Type B pancreatic cell (in vitro differentiated cells): ENCODE results near the gene COCH. TPM values are rescaled to one million over a fixed set of nuclear protein-coding genes. Genes with fewer than 3 reads are reported as not detected.

Experiments used
- DNase-seq: peaks from one replicate; pipeline ENCODE4 v3.0.0; 2021; ENCODE audit warnings: mixed read lengths; ENCODE audit not compliant: unreplicated experiment; ENCODE audit errors: extremely low spot score
- H3K27ac Mint-ChIP-seq: 2 replicates; pipeline ENCODE4 v1.8.0; 2021; ENCODE audit warnings: mild to moderate bottlenecking, mixed read lengths
- H3K27me3 Mint-ChIP-seq: 2 replicates; pipeline ENCODE4 v1.8.0; 2021; ENCODE audit warnings: mixed read lengths
- H3K36me3 Mint-ChIP-seq: 2 replicates; pipeline ENCODE4 v1.8.0; 2021; ENCODE audit warnings: mixed read lengths
- H3K4me1 Mint-ChIP-seq: one replicate; pipeline ENCODE4 v1.8.0; 2021; ENCODE audit warnings: mixed read lengths; ENCODE audit not compliant: unreplicated experiment
- H3K4me3 Mint-ChIP-seq: 2 replicates; pipeline ENCODE4 v1.8.0; 2021; ENCODE audit warnings: mild to moderate bottlenecking, mixed read lengths
- H3K9me3 Mint-ChIP-seq: 2 replicates; pipeline ENCODE4 v1.8.0; 2021; ENCODE audit warnings: mixed read lengths
- total RNA-seq: library from RNA; stranded (reverse); gene quantifications from 2 replicates; pipeline ENCODE4 v1.2.1, GENCODE V29; 2021; ENCODE audit warnings: low replicate concordance
- TF ChIP-seq, protein P1 (sequence below): fragments of 200-600 bp; sonication (generic); conservative IDR thresholded peaks from 2 replicates; pipeline ENCODE4 v1.5.0; 2021; ENCODE audit warnings: antibody characterized with exemption, mild to moderate bottlenecking

Gene COCH
- total RNA-seq, 1 donor from 2014 or later: 5.9 TPM

DNA sequence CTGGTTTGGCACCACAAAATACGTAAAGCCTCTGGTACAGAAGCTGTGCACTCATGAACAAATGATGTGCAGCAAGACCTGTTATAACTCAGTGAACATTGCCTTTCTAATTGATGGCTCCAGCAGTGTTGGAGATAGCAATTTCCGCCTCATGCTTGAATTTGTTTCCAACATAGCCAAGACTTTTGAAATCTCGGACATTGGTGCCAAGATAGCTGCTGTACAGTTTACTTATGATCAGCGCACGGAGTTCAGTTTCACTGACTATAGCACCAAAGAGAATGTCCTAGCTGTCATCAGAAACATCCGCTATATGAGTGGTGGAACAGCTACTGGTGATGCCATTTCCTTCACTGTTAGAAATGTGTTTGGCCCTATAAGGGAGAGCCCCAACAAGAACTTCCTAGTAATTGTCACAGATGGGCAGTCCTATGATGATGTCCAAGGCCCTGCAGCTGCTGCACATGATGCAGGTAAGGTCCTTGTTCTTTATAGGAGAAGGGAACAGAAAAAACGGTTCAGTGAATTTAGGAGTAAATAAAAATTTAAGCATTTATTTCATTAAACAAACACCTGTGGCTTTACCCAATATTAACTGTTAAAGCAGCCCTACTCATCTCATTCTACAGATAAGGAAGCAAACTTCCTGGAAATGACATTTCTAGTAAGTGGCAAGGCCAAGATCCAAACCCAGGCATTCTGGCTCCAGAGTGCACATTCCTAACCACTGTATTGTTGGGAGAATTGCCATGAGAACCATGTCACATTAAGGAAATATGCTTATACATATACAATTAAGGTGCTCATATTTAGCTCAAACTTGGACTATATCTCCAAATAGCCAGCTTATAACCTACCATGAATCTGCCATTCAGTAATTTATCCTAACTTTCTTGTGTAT is 11.7 kb downstream of the COCH start:
- Mint-ChIP-seq H3K36me3 (peaks cover 9% of the 10 kb centered on the region), H3K4me1 (no peaks in the 10 kb centered on the region), H3K4me3 (no peak overlapping the region), H3K27me3 (no peaks in the 10 kb centered on the region), H3K9me3 (no peaks in the 10 kb centered on the region), H3K27ac (no peak overlapping the region)
- DNase-seq: no peak
- TF ChIP-seq, protein P1, sequence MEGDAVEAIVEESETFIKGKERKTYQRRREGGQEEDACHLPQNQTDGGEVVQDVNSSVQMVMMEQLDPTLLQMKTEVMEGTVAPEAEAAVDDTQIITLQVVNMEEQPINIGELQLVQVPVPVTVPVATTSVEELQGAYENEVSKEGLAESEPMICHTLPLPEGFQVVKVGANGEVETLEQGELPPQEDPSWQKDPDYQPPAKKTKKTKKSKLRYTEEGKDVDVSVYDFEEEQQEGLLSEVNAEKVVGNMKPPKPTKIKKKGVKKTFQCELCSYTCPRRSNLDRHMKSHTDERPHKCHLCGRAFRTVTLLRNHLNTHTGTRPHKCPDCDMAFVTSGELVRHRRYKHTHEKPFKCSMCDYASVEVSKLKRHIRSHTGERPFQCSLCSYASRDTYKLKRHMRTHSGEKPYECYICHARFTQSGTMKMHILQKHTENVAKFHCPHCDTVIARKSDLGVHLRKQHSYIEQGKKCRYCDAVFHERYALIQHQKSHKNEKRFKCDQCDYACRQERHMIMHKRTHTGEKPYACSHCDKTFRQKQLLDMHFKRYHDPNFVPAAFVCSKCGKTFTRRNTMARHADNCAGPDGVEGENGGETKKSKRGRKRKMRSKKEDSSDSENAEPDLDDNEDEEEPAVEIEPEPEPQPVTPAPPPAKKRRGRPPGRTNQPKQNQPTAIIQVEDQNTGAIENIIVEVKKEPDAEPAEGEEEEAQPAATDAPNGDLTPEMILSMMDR: no peak

DNA sequence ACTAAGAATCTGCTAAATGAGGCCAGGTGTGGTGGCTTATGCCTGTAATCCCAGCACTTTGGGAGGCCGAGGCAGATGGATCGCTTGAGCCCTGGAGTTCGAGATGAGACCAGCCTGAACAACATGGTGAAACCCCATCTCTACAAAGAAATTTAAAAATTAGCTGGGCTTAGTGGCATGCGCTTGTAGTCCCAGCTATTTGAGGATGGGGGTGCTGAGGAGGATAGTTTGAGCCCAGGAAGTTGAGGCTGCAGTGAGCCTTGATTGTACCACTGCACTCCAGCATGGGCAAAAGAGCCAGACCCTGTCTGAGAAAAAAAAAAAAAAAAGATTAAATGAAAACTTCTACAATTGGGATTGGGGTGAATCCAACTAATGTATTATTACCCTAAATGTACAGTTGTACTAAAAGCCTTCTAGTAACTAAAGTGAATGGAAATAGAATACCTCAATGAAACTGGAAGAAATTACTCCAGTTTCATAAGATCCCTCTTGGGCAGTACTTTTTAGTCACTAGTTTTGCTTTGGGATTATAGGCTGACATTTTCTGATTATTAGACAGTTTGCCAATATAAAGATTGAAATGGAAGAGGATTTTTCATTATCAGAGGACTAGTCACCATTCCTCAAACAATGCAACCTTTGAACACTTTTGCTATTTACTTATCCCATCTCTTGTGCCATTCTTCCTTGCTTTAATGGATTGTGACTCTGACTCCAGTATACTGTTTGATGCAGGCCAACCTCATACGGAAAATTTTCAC is 14.3 kb downstream of the COCH start:
- TF ChIP-seq, protein P1: no peak
- Mint-ChIP-seq H3K9me3 (no peaks in the 10 kb centered on the region), H3K27ac (no peak overlapping the region)

DNA sequence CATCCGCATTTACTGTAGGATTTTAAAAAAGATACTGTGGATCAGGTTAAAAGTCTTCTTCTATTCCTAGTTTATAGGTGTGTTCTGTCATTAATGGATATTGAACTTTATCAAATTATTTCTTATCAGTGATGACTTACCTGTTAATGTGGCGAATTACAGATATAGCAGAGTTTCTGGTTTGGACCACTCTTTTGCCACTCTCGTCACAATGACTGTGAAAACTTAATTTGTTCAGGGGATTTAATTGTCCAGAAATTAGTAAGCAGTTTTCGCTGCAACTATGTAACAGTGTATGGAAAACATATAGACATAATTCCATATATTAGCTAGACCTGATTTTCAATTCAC is 14.9 kb downstream of the COCH start:
- H3K27ac Mint-ChIP-seq: no peak overlapping the region
- H3K36me3 Mint-ChIP-seq: peaks cover 8% of the 10 kb centered on the region
- DNase-seq: no peak
- no peak overlapping the region for H3K4me3 Mint-ChIP-seq
- no peaks in the 10 kb centered on the region for H3K9me3 Mint-ChIP-seq
- TF ChIP-seq, protein P1: no peak
- H3K4me1 Mint-ChIP-seq: no peaks in the 10 kb centered on the region
- H3K27me3 Mint-ChIP-seq: no peaks in the 10 kb centered on the region

More for the DNA sequence above, 14.3 kb downstream of the COCH start:
- Mint-ChIP-seq H3K36me3 (peaks cover 8% of the 10 kb centered on the region), H3K4me1 (no peaks in the 10 kb centered on the region), H3K27me3 (no peaks in the 10 kb centered on the region), H3K4me3 (no peak overlapping the region)
- DNase-seq: no peak

DNA sequence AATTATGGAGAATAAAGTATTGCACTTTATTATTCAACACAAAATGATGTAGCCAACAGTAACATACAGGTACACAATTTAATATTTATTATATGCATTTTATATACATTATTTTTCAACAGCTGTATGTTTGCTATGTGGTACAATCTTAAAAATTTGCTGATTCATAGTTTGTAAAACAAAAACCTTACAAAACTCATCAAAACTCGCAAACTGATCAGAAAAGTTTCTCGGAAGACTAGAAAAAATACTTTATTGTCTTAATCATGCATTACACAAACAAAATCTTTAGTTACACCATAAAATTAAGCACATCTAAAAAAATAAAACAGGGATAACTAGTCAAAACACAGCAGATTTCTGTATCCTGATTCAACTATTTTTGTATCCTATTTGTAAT is 19.5 kb downstream of the COCH start:
- TF ChIP-seq, protein P1: no peak
- Mint-ChIP-seq H3K9me3 (no peaks in the 10 kb centered on the region), H3K4me1 (no peaks in the 10 kb centered on the region), H3K36me3 (peaks cover 30% of the 10 kb centered on the region), H3K27ac (no peak overlapping the region), H3K27me3 (no peaks in the 10 kb centered on the region), H3K4me3 (no peak overlapping the region)
- DNase-seq: no peak

DNA sequence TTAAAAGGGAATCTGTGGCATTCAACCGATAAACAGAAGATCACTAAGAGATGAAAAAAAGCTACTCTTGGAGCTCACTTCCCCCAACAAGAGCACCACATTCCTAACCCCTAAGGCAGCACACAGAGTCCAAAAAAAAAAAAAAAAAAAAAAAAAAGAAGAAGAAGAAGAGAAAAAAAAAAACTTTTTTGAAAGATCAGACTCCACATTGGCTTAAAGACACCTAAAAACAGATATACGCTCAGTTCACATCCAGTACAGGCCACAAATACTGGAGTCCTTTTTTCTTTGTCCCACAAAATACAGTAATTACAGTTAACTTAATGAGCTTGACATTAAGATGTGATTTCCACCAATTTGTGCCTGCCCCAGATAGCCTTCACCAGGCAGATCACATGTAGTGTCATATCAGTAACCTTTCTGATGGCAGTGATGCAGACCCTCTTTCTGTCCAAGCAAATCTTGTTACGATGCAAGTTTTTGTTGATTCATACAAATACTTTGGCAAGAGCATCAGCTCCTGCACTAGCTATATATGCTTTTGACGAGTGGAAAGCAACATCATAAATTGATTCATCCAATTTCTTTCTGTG is 20.7 kb downstream of the COCH start:
- Mint-ChIP-seq H3K27ac (no peak overlapping the region), H3K27me3 (no peaks in the 10 kb centered on the region), H3K36me3 (peaks cover 32% of the 10 kb centered on the region), H3K4me1 (no peaks in the 10 kb centered on the region), H3K4me3 (no peak overlapping the region), H3K9me3 (no peaks in the 10 kb centered on the region)
- DNase-seq: no peak
- TF ChIP-seq, protein P1: no peak
